Measurements from ENCODE around the gene SVIL.
A peak's percentile ranks its signal among the peaks of the same experiment; 100 is the strongest.
"Not testable (repeated sequence)": the region's sequence is repeated elsewhere in the genome, so short reads cannot be mapped to it uniquely, and the experiment has no call there.

The SVIL gene

GRCh38 chr10:29517352-29517923, 117.3 kb downstream of the SVIL start:
- TF ChIP-seq CTCF (IDR thresholded peaks at IDR 0.05; ENCODE audit: low read depth, low read length, missing control alignments): peak; percentile 68
- DNase-seq (ENCODE audit: low read depth): no peak
- H3K4me3 ChIP-seq (ENCODE audit: low read depth, low read length): no peak overlapping the region

- DNase-seq (ENCODE audit: low read depth); H3K4me3 ChIP-seq (ENCODE audit: low read depth, low read length): not testable (repeated sequence)
Measured at GRCh38 chr10:29516309-29516932, 118.3 kb downstream of the SVIL start.

DNA sequence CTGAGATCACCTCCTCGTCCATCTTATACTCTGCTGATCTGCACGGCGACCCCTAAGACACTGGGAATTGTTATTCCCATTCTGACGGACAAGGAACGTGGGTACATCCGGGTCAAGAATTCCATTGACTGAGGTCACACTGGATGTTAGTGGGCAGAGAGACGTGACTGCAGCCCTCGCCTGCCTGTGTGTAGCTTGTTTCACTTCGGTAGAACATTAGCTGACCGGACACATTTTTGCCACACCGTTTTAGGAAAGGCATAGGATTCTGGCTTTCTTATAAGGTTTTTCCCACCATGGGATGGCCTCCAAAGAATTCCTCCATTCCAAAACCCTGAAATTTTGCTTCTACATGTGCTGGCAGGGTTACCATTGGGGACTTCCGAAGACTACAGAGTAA, 118.9 kb downstream of the SVIL start:
- DNase-seq (ENCODE audit: low read depth); H3K4me3 ChIP-seq (ENCODE audit: low read depth, low read length): not testable (repeated sequence)

DNA sequence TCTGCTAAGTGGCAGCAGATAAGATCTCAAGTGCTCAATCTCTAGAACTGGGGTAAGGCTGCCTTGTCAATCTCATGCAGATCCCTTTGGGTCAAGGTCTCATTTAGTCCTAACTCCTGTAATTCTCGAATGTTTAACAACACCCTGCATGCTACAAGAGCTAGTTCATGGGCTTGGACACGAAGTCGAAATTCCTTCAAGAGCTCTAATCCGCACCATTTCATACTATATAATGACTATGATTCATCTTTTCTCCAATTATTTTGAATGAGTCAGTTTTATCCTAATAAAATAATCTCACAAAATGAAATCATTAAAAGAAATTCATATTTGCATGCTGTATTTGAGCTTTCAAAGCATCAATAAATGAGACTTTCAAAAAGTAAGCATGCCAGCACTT, 119.7 kb downstream of the SVIL start:
- DNase-seq (ENCODE audit: low read depth): not testable (repeated sequence)

DNA sequence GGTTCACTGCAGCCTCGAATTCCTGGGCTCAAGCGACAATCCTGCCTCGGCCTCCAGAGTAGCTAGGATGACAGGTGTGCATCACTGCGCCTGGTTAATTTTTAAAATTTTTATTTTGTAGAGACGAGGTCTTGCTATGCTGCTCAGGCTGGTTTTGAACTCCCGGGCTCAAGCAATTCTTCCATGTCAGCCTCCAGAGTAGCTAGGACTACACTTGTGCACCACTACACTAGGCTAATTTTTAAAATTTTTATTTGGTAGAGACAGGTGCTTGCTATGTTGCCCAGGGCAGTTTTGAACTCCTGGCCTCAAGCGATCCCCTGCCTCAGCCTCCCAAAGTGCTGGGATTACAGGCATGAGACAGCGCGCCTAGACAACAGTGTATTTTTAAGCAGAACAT, 120.5 kb downstream of the SVIL start:
- TF ChIP-seq CTCF (IDR thresholded peaks at IDR 0.05; ENCODE audit: low read depth, low read length, missing control alignments): no peak
- no peak overlapping the region for H3K4me3 ChIP-seq (ENCODE audit: low read depth, low read length)

More for the DNA sequence above, 119.7 kb downstream of the SVIL start:
- H3K4me3 ChIP-seq (ENCODE audit: low read depth, low read length): not testable (repeated sequence)

GRCh38 chr10:29512425-29512974, 122.3 kb downstream of the SVIL start:
- DNase-seq (ENCODE audit: low read depth): no peak
- no peak for TF ChIP-seq CTCF (IDR thresholded peaks at IDR 0.05; ENCODE audit: low read depth, low read length, missing control alignments)
- no peak overlapping the region for H3K4me3 ChIP-seq (ENCODE audit: low read depth, low read length)

More for the DNA sequence above, 120.5 kb downstream of the SVIL start:
- DNase-seq (ENCODE audit: low read depth): no peak

DNA sequence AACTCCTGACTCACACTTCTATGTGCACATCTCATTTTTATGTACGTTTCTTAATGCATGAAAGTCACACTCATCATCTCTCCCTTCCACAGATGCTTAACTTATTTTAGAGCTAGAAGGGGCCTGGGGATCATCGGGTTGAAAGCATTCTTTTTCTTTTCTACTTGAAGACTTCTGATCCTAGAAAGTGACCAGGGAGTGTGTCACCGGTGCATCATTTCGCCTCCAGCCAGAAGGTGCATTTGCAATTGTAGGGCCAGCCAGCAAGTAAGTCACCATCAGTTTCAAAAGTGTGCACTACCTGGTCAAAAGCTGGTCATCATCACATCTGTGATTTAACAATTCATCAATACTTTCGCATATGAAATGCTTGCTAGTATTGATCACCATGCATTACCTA, 123.0 kb downstream of the SVIL start:
- H3K4me3 ChIP-seq (ENCODE audit: low read depth, low read length); DNase-seq (ENCODE audit: low read depth): not testable (repeated sequence)

DNA sequence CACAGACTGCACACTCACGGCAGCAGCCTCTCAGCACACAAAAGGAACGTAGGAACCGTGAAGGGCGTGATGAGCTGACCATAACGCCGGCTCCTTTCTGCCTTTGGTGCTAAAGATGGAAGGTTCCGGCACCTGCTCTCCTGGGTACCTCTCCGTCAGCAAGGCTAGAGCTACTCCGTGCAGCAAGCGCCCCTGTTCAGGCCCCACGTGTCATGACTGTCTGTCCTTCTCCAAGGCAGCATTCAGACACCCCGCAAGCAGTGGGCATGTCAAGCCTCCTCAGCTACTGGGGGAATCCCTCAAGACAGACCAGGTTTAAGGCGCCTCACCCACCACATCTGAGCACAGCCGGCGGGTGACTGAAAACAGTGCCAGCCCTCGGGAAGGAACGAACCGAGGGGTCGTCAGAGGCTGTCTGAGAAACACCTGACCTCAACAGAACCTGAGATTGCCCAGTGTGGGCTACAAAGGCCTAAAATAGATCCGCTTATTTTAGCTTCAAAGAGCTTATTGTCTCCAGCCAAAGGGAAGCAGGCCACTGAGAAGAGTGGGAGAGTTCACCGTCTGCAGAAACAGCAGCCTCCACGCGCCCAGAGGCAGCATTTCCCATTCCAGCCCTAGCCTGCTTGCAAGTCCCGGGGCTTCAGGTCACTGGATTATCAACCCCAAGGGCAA, 124.2 kb downstream of the SVIL start:
- DNase-seq (ENCODE audit: low read depth); H3K4me3 ChIP-seq (ENCODE audit: low read depth, low read length): not testable (repeated sequence)

DNA sequence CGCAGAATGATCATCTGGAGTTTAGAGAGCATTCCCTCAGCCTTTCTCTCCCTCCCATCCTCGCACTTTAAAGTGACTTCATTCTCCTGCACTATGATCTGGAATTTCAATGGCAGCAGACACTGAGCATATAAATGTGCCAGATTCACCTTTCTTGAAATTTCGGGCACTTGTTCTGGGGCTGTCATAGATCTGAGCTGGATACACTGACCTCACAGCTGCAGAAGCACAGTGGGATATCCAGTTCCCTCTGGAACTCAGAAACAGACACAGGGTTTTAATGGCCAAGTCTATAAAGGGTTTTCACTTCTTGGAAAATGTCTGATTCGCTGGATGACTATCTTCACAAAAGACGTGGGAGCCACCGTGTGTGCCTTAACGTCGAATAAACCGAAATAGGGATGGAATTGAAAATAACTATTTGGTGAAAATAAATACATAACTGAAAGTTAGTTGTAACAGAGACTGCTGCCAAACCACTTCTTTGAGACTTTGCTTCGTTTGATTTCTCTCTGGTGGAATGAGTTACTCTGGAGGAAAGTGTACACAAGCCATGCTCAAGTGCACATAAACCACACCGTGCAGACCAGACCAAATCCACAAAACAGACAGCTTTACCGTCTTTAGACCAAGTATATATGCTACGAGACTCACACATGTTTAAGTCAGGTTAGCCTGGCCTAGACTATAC, 126.1 kb downstream of the SVIL start:
- H3K4me3 ChIP-seq (ENCODE audit: low read depth, low read length): no peak overlapping the region
- no peak for DNase-seq (ENCODE audit: low read depth)
- no peak for TF ChIP-seq CTCF (IDR thresholded peaks at IDR 0.05; ENCODE audit: low read depth, low read length, missing control alignments)

- DNase-seq (ENCODE audit: low read depth): not testable (repeated sequence)
Measured at GRCh38 chr10:29507750-29508149, 127.0 kb downstream of the SVIL start.

GRCh38 chr10:29506324-29506921, 128.3 kb downstream of the SVIL start:
- DNase-seq (ENCODE audit: low read depth); H3K4me3 ChIP-seq (ENCODE audit: low read depth, low read length): not testable (repeated sequence)

More at GRCh38 chr10:29507750-29508149, 127.0 kb downstream of the SVIL start:
- H3K4me3 ChIP-seq (ENCODE audit: low read depth, low read length): not testable (repeated sequence)
